Measurements from ENCODE around the gene ESYT1. TPM values are rescaled to one million over a fixed set of nuclear protein-coding genes. Genes with fewer than 3 reads are reported as not detected.
A peak's percentile ranks its signal among the peaks of the same experiment; 100 is the strongest.

The ESYT1 gene
- polyA plus RNA-seq, 1 donor from 2014 or later, result 19.6 TPM

DNA sequence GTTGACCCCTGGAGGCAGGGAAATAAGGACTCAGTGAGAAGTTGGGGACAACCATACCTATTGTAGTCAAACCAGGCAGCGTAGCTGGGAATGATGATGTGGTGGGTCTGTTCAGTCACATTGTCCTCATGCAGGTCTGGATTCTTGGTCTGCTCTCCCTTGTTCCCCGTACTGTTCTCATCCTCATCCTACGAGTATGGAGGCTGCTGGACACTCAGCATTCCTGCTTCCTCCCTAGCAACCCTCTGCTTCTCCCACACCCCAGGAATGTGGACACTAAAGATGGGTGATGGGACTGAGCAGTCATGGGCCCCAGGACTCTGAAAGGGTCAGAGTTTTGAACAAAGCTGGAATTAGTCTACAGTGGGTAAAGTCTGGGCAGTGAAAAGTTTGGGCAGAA, 50.3 kb downstream of the ESYT1 start:
- Histone ChIP-seq H3F3A (ENCODE audit: insufficient read depth, low read length, poor library complexity, severe bottlenecking) (no peaks in the 10 kb centered on the region), H3K36me3 (ENCODE audit: insufficient read depth, low read length) (peaks cover 15% of the 10 kb centered on the region)

GRCh38 chr12:56186957-56187356, 58.9 kb downstream of the ESYT1 start:
- TF ChIP-seq EZH2 (IDR thresholded peaks at IDR 0.05; ENCODE audit: borderline replicate concordance, insufficient read depth, low read length, poor library complexity, severe bottlenecking) (no peak), MXI1 (conservative IDR thresholded peaks at IDR 0.05; ENCODE audit: poor library complexity, severe bottlenecking) (no peak), EP300 (conservative IDR thresholded peaks at IDR 0.05; ENCODE audit: poor library complexity, severe bottlenecking) (no peak), POLR2AphosphoS5 (IDR thresholded peaks at IDR 0.05) (no peak), TAF1 (IDR thresholded peaks at IDR 0.05; ENCODE audit: low read depth) (no peak), SMC3 (conservative IDR thresholded peaks at IDR 0.05; ENCODE audit: poor library complexity) (no peak), RAD21 (conservative IDR thresholded peaks at IDR 0.05) (no peak)
- TF ChIP-seq, protein P1, sequence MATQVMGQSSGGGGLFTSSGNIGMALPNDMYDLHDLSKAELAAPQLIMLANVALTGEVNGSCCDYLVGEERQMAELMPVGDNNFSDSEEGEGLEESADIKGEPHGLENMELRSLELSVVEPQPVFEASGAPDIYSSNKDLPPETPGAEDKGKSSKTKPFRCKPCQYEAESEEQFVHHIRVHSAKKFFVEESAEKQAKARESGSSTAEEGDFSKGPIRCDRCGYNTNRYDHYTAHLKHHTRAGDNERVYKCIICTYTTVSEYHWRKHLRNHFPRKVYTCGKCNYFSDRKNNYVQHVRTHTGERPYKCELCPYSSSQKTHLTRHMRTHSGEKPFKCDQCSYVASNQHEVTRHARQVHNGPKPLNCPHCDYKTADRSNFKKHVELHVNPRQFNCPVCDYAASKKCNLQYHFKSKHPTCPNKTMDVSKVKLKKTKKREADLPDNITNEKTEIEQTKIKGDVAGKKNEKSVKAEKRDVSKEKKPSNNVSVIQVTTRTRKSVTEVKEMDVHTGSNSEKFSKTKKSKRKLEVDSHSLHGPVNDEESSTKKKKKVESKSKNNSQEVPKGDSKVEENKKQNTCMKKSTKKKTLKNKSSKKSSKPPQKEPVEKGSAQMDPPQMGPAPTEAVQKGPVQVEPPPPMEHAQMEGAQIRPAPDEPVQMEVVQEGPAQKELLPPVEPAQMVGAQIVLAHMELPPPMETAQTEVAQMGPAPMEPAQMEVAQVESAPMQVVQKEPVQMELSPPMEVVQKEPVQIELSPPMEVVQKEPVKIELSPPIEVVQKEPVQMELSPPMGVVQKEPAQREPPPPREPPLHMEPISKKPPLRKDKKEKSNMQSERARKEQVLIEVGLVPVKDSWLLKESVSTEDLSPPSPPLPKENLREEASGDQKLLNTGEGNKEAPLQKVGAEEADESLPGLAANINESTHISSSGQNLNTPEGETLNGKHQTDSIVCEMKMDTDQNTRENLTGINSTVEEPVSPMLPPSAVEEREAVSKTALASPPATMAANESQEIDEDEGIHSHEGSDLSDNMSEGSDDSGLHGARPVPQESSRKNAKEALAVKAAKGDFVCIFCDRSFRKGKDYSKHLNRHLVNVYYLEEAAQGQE (IDR thresholded peaks at IDR 0.05; ENCODE audit: borderline replicate concordance), result no peak
- TF ChIP-seq, protein P2, sequence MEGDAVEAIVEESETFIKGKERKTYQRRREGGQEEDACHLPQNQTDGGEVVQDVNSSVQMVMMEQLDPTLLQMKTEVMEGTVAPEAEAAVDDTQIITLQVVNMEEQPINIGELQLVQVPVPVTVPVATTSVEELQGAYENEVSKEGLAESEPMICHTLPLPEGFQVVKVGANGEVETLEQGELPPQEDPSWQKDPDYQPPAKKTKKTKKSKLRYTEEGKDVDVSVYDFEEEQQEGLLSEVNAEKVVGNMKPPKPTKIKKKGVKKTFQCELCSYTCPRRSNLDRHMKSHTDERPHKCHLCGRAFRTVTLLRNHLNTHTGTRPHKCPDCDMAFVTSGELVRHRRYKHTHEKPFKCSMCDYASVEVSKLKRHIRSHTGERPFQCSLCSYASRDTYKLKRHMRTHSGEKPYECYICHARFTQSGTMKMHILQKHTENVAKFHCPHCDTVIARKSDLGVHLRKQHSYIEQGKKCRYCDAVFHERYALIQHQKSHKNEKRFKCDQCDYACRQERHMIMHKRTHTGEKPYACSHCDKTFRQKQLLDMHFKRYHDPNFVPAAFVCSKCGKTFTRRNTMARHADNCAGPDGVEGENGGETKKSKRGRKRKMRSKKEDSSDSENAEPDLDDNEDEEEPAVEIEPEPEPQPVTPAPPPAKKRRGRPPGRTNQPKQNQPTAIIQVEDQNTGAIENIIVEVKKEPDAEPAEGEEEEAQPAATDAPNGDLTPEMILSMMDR (IDR thresholded peaks at IDR 0.05; ENCODE audit: poor library complexity, severe bottlenecking), result no peak
- Histone ChIP-seq H3K9ac (ENCODE audit: low read length) (peak overlapping the region; percentile 99), H3K79me2 (replicated peaks; ENCODE audit: insufficient read depth, low read length) (peaks cover 35% of the 10 kb centered on the region), H3K9me2 (ENCODE audit: insufficient read depth, low read length) (no peaks in the 10 kb centered on the region), H3K4me3 (ENCODE audit: low read length) (peak overlapping the region; percentile 97), H3K27ac (ENCODE audit: low read length) (no peak overlapping the region), H3K27me3 (ENCODE audit: insufficient read depth, low read depth, low read length) (no peaks in the 10 kb centered on the region), H3K4me2 (ENCODE audit: low read length) (peak overlapping the region; percentile 95), H3K36me3 (ENCODE audit: insufficient read depth, low read length) (peaks cover 14% of the 10 kb centered on the region), H3K9me3 (ENCODE audit: low read length) (no peaks in the 10 kb centered on the region), H4K20me1 (ENCODE audit: insufficient read depth) (no peaks in the 10 kb centered on the region), H3F3A (ENCODE audit: insufficient read depth, low read length, poor library complexity, severe bottlenecking) (peaks cover 7% of the 10 kb centered on the region), H2AFZ (ENCODE audit: low read depth, low read length) (no peak overlapping the region)

More for the DNA sequence above, 50.3 kb downstream of the ESYT1 start:
- Histone ChIP-seq H3K9me3 (ENCODE audit: low read length) (no peaks in the 10 kb centered on the region), H3K9me2 (ENCODE audit: insufficient read depth, low read length) (no peaks in the 10 kb centered on the region), H3K27me3 (ENCODE audit: insufficient read depth, low read depth, low read length) (no peaks in the 10 kb centered on the region), H3K9ac (ENCODE audit: low read length) (no peak overlapping the region), H4K20me1 (ENCODE audit: insufficient read depth) (no peaks in the 10 kb centered on the region), H3K4me3 (ENCODE audit: low read length) (no peak overlapping the region), H2AFZ (ENCODE audit: low read depth, low read length) (no peak overlapping the region), H3K79me2 (replicated peaks; ENCODE audit: insufficient read depth, low read length) (no peaks in the 10 kb centered on the region), H3K27ac (ENCODE audit: low read length) (no peak overlapping the region), H3K4me2 (ENCODE audit: low read length) (no peak overlapping the region)
- TF ChIP-seq EP300 (conservative IDR thresholded peaks at IDR 0.05; ENCODE audit: poor library complexity, severe bottlenecking), result no peak
- TF ChIP-seq, protein P1 (IDR thresholded peaks at IDR 0.05; ENCODE audit: borderline replicate concordance), result no peak
- no peak for TF ChIP-seq SMC3 (conservative IDR thresholded peaks at IDR 0.05; ENCODE audit: poor library complexity)
- no peak for TF ChIP-seq EZH2 (IDR thresholded peaks at IDR 0.05; ENCODE audit: borderline replicate concordance, insufficient read depth, low read length, poor library complexity, severe bottlenecking)
- TF ChIP-seq, protein P2 (IDR thresholded peaks at IDR 0.05; ENCODE audit: poor library complexity, severe bottlenecking), result no peak
- TF ChIP-seq POLR2AphosphoS5 (IDR thresholded peaks at IDR 0.05), result no peak
- TF ChIP-seq RAD21 (conservative IDR thresholded peaks at IDR 0.05), result no peak
